Mucosa of descending colon (tissue), 3 donors: ENCODE measurements around the gene FNDC11. TPM values are rescaled to one million over a fixed set of nuclear protein-coding genes. Genes with fewer than 3 reads are reported as not detected.

ENCODE experiments used
- ATAC-seq: fragments of 200-7000 bp; cut with Tn5 transposase; one replicate; pipeline ENCODE4 v1.9.1; 2020; ENCODE audit warnings: mild to moderate bottlenecking, moderate library complexity
- DNase-seq, 3 donors: peaks; one replicate each; pipeline ENCODE4 v3.0.0-alpha.2; 2020
- H3K36me3 ChIP-seq: fragments of 200-600 bp; one replicate; pipeline ENCODE4 v1.8.0; 2021; ENCODE audit warnings: low read depth, mild to moderate bottlenecking
- H3K4me1 ChIP-seq: fragments of 200-600 bp; one replicate; pipeline ENCODE4 v1.8.0; 2021; ENCODE audit warnings: low read depth, mild to moderate bottlenecking
- H3K4me3 ChIP-seq: fragments of 200-600 bp; one replicate; pipeline ENCODE4 v1.8.0; 2021; ENCODE audit warnings: mild to moderate bottlenecking
- H3K9me3 ChIP-seq: fragments of 200-600 bp; one replicate; pipeline ENCODE4 v1.8.0; 2021; ENCODE audit warnings: mild to moderate bottlenecking
- intact Hi-C, 2 donors: fragments of 100-400 bp; cut with DNase I in 1 of 2; cut with micrococcal nuclease in 1 of 2; formaldehyde crosslinking; loops; one replicate each; pipeline versions ENCODE4 v1.11.0 to v1.11.1; 2022; cut with DNase I, micrococcal nuclease
- total RNA-seq, 3 donors: library from RNA; stranded (reverse); fragmentation: NEBNext Ultra II Directional in 2 of 3; extraction: Animal tissue kit (Norgen Biotek cat#: 25700) in 2 of 3; gene quantifications; one replicate each; pipeline versions ENCODE4 v1.2.1 to v1.2.4, GENCODE V29; 2021 to 2023
- TF ChIP-seq, protein P1 (sequence below): fragments of 200-600 bp; IDR thresholded peaks from one replicate; pipeline ENCODE4 v1.8.0; 2022; ENCODE audit warnings: antibody characterized with exemption, mild to moderate bottlenecking
- donor health status: DM: no; HTN: no; CAD: no; lungs with moderate emphysema.
- donor health status: DM: no; HTN: no; CAD: no.
- donor health status: DM: no; HTN: yes; CAD: no.

The FNDC11 gene
- total RNA-seq, 3 donors from 2014 or later = 0.19 to 0.25 TPM; not detected in 1

DNA sequence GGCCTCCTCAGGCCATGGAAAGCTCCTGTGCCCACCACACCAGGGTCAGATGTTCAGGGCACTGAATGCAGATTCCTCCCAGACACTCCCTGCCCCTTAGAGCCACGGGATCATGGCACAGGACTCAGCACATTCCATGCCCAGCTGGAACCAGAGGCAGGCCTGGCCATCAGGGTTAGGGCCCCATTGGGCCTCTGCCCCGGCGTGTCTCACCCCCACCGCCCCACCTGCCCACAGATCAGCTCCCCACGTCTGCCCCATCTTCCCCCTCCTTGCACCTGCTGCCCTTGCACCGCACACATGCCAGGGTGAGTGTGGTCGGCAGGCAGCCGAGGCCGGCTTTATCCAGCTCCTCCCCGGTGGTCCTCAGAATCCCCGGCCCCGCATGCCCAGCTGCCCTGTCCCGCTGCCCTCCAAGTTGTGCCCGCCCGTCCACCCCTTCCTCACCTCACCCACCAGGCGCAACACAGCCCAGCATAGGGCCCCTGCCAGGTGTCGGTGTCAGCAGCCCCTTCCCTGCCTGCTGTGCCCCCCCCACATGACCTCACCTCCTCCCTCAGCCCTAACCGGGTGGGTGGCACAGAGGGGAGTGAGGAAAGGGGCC is 4.2 kb upstream of the FNDC11 start:
- H3K9me3 ChIP-seq = no peaks in the 10 kb centered on the region
- intact Hi-C loops = no loop called here
- ATAC-seq = no peak

DNA sequence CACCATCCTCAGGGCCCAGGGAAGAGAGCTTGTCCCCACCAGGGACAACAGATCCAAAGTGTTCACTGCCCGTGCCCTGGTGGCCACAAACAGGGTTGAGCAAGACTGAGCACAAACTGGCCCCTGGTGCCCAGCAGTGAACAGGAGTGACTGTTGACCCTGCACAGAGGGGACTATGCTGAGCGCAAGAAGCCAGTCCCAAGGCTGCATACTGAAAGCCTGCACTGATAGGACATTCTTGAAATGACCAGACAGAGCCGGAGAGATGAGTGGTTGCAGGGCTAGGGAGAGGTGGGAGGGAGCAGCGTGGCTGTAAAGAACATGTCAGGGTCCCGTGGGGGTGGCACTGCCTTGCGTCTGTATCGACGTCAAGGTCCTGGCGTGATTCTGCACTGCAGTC is 2.9 kb upstream of the FNDC11 start:
- TF ChIP-seq, protein P1, sequence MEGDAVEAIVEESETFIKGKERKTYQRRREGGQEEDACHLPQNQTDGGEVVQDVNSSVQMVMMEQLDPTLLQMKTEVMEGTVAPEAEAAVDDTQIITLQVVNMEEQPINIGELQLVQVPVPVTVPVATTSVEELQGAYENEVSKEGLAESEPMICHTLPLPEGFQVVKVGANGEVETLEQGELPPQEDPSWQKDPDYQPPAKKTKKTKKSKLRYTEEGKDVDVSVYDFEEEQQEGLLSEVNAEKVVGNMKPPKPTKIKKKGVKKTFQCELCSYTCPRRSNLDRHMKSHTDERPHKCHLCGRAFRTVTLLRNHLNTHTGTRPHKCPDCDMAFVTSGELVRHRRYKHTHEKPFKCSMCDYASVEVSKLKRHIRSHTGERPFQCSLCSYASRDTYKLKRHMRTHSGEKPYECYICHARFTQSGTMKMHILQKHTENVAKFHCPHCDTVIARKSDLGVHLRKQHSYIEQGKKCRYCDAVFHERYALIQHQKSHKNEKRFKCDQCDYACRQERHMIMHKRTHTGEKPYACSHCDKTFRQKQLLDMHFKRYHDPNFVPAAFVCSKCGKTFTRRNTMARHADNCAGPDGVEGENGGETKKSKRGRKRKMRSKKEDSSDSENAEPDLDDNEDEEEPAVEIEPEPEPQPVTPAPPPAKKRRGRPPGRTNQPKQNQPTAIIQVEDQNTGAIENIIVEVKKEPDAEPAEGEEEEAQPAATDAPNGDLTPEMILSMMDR = no peak
- Histone ChIP-seq H3K4me3 (no peak overlapping the region), H3K36me3 (no peaks in the 10 kb centered on the region), H3K9me3 (no peaks in the 10 kb centered on the region), H3K4me1 (peaks cover 13% of the 10 kb centered on the region)
- DNase-seq = no peak
- ATAC-seq = no peak
- intact Hi-C loops = no loop called here

More for the DNA sequence above, 4.2 kb upstream of the FNDC11 start:
- no peaks in the 10 kb centered on the region for H3K36me3 ChIP-seq
- peaks cover 24% of the 10 kb centered on the region for H3K4me1 ChIP-seq
- no peak overlapping the region for H3K4me3 ChIP-seq
- TF ChIP-seq, protein P1 = no peak
- no peak for DNase-seq

DNA sequence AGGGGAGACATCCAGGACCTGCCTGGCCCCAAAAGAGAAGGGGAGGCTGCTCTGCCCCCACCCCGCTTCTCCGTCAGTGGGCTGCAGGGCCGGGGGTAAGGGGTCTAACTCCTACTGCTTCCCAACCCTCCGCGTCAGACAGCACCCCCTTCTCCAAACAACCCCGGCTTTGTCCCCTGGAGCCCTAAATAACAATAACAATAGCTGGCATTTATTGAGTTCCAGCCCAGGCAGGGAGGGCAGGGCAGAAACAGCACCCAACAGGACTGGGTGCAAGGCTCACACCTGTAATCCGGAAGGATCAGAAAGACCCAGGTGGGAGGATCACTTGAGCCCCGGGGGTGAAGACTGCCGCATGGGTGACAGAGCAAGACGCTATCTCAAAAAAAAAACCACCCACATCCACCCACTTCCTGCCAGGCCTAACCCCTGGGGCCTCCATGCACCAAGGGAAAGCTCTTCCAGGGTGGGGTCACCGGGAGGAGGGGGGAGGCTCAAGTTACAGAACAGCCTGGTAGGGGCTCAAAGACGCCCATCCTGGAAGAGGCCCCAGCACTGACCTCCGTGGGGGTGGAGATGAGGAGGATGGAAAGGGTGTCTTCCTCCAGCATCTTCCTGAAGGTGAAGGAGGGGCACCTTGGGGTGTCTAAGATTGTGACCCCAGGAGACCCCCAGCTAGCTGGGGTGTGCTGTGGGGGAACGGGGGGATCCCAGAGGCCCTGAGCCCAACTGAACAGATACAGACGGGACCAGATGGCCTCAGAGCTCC is 1.3 kb upstream of the FNDC11 start:
- TF ChIP-seq, protein P1 = no peak
- no peaks in the 10 kb centered on the region for H3K36me3 ChIP-seq
- ATAC-seq (peak; percentile 18), DNase-seq (no peak)
- intact Hi-C loops = no loop called here
- H3K4me3 ChIP-seq = no peak overlapping the region
- H3K9me3 ChIP-seq = no peaks in the 10 kb centered on the region
- no peaks in the 10 kb centered on the region for H3K4me1 ChIP-seq

DNA sequence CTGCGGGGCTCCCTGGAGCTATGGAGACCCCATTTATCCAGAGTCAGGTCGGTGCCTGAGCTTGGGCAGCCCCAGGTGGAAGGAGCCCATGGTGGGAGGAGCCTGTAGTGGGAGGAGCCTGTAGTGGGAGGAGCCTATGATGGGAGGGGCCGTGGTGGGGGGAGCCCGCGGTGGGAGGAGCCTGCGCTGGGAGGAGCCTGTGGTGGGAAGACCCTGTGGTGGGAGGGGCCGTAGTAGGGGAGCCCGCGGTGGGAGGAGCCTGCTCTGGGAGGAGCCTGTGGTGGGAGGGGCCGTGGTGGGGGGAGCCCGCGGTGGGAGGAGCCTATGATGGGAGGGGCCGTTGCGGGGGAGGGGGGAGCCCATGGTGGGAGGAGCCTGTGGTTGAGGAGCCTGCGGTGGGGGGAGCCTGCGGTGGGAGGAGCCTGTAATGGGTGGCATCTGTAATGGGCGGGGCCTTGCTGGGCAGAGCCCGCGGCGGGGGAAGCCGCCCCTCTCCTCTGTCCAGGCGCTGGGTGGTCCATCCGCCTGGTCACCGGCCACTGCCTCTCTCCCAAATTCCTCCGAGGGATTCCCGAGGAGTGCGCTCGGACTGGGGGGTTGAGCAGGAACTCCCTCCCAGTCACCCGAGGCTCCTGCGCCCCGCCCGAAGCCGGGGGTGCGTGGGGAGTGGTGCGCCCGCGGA is 567 bp upstream of the FNDC11 start:
- DNase-seq = peak; percentile 79 to 90 (median 82)
- no peaks in the 10 kb centered on the region for H3K36me3 ChIP-seq
- no peak overlapping the region for H3K4me3 ChIP-seq
- no peaks in the 10 kb centered on the region for H3K9me3 ChIP-seq
- H3K4me1 ChIP-seq = no peaks in the 10 kb centered on the region
- TF ChIP-seq, protein P1 = no peak
- intact Hi-C loops = no loop called here
- peak; percentile 87 for ATAC-seq

DNA sequence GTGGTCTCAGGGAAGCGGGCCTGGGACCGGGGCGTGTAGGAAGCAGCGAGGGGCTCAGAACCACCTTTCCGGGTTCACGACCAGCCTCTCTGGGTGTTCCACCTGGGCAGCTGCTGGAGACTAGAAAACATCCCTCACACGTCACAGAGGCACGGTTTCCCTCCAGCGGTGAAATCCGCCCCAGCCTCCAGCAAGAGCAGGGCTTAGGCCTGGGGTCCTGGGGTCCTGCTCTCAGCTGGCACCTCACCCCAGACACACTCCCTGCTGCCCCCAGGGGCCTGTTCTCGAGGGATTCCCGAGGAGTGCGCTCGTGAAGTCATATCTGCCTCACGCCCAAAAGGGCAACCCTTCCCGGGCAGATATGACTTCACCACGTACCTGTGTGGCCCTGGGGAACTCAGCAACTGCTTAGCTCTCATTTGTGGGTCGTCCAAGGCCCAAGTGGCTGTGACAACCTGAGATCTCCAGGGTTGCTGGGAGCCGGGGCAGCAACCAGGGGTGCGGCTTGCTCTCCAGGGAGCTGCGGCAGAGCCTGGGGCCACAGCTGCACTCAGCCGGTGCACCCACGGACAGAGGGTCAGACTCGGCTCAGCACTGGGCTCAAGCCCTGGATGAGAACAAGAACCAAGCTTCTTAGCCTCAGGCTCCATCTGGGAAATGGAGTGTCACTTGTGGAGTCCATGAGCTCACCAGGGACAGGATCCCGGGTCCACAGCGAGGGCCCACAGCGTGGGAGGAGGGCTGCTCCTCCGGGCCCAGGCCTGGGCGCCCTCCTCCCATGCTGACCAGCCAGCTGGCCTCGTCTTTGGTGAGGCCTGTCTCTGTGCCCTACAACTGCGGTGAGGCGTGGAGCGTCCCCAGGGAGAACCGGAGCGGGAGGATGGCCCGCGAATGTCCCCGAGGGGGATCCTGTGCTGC is 661 bp downstream of the FNDC11 start:
- intact Hi-C loops = no loop called here
- no peak overlapping the region for H3K4me3 ChIP-seq
- H3K4me1 ChIP-seq = no peaks in the 10 kb centered on the region
- no peaks in the 10 kb centered on the region for H3K36me3 ChIP-seq
- ATAC-seq = peak; percentile 3
- H3K9me3 ChIP-seq = no peaks in the 10 kb centered on the region
- TF ChIP-seq, protein P1 = no peak
- DNase-seq = no peak
